ENCODE data around the gene NOC4L. TPM values are rescaled to one million over a fixed set of nuclear protein-coding genes. Genes with fewer than 3 reads are reported as not detected.
A peak's percentile ranks its signal among the peaks of the same experiment; 100 is the strongest.
"Not testable (repeated sequence)": the region's sequence is repeated elsewhere in the genome, so short reads cannot be mapped to it uniquely, and the experiment has no call there.

NOC4L gene
- total RNA-seq, 1 donor from 2014 or later, result 3.5 TPM

DNA sequence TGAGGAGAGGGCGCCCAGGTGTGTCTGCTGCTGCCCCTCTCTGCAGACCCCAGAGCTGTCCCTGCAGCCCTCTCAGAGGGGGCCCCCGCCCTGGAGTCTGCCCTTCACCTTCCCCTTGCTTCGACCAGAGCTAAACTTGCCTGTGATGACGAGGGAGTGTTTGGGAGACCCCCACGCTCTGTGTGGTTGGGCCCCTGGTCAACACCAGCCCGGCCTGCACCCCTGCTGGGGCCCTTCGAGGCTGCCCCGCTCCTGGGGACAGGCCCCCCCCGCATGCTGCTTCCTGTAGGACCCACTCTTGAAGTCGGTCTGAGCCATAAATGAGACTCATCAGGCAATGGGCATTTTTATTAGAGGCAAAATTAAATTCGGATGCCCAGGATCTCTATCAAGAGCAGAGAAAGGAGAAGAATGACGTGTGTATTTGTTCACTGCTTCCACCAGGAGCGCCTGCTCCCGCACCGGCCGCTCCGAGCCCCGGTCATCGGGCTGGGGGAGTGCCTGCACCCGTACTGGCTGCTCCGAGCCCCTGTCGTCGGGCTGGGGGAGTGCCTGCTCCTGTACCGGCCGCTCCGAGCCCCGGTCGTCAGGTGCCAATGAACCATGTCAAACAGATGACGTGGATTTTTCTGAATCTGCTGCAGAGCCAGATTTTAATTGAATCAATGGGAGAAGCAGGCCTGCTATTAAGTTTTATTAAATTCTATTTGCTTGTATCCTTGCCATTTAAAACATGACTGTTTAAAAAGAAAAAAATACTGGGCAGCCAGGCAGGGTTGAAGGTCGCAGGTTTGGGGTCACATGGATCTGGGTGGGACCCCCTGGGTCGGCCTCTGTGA is 47.7 kb downstream of the NOC4L start:
- H3K9me3 ChIP-seq (ENCODE audit: low read depth), result no peaks in the 10 kb centered on the region
- DNase-seq (ENCODE audit: low spot score), result no peak
- TF ChIP-seq EZH2phosphoT487 (IDR thresholded peaks at IDR 0.05) (no peak), EZH2 (IDR thresholded peaks at IDR 0.05) (no peak)
- TF ChIP-seq, protein P1, sequence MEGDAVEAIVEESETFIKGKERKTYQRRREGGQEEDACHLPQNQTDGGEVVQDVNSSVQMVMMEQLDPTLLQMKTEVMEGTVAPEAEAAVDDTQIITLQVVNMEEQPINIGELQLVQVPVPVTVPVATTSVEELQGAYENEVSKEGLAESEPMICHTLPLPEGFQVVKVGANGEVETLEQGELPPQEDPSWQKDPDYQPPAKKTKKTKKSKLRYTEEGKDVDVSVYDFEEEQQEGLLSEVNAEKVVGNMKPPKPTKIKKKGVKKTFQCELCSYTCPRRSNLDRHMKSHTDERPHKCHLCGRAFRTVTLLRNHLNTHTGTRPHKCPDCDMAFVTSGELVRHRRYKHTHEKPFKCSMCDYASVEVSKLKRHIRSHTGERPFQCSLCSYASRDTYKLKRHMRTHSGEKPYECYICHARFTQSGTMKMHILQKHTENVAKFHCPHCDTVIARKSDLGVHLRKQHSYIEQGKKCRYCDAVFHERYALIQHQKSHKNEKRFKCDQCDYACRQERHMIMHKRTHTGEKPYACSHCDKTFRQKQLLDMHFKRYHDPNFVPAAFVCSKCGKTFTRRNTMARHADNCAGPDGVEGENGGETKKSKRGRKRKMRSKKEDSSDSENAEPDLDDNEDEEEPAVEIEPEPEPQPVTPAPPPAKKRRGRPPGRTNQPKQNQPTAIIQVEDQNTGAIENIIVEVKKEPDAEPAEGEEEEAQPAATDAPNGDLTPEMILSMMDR (IDR thresholded peaks at IDR 0.05), result no peak
- H3K36me3 Mint-ChIP-seq, result peaks cover 6% of the 10 kb centered on the region
- H3K27ac ChIP-seq, result no peak overlapping the region
- H3K9ac ChIP-seq, result no peak overlapping the region
- H3K4me1 Mint-ChIP-seq, result peaks cover 10% of the 10 kb centered on the region
- H3K27me3 Mint-ChIP-seq (ENCODE audit: insufficient read depth, low read depth), result peaks cover 33% of the 10 kb centered on the region
- no peak overlapping the region for H3K27ac Mint-ChIP-seq
- peaks cover 17% of the 10 kb centered on the region for H3K4me1 ChIP-seq
- H2AFZ ChIP-seq (replicated peaks), result no peak overlapping the region
- no peak overlapping the region for H3K4me3 ChIP-seq
- no peak overlapping the region for H3K4me2 ChIP-seq
- H3K27me3 ChIP-seq, result peaks cover 100% of the 10 kb centered on the region
- peaks cover 9% of the 10 kb centered on the region for H3K9me3 Mint-ChIP-seq
- H3K79me2 ChIP-seq (ENCODE audit: low read depth), result no peaks in the 10 kb centered on the region
- no peak overlapping the region for H3K4me3 Mint-ChIP-seq
- peaks cover 3% of the 10 kb centered on the region for H4K20me1 ChIP-seq (ENCODE audit: low read depth)
- H3K36me3 ChIP-seq, result no peaks in the 10 kb centered on the region
- H3F3A ChIP-seq (ENCODE audit: low read depth), result peaks cover 15% of the 10 kb centered on the region

DNA sequence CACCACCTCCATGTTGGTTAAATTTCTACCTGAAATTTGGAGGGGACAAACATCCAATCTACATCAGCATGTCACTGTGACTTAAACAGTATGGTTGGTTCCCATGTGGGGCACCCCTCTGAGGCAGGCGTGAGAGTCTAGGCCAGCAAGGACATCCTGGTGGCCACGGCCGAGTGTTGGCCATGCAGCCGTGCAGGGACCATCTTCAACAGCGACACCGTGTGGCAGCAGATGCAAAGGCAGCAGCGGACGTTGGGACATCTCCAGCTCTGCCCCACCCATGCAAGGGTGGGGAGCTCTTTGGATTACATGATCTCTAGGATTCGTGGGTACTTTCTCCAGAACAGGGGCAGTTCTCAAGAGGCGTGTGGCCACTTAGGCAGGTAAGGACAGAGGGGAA is 49.8 kb downstream of the NOC4L start:
- H3F3A ChIP-seq (ENCODE audit: low read depth), result peaks cover 7% of the 10 kb centered on the region
- Mint-ChIP-seq H3K36me3 (peaks cover 6% of the 10 kb centered on the region), H3K27me3 (ENCODE audit: insufficient read depth, low read depth) (peaks cover 31% of the 10 kb centered on the region), H3K4me3 (no peak overlapping the region), H3K9me3 (peaks cover 9% of the 10 kb centered on the region), H3K27ac (no peak overlapping the region), H3K4me1 (peaks cover 10% of the 10 kb centered on the region)
- H3K27ac ChIP-seq, result no peak overlapping the region
- H3K9ac ChIP-seq, result no peak overlapping the region
- no peak overlapping the region for H3K4me3 ChIP-seq
- DNase-seq (ENCODE audit: low spot score), result peak; percentile 44
- no peak overlapping the region for H2AFZ ChIP-seq (replicated peaks)
- no peak overlapping the region for H3K4me2 ChIP-seq
- H3K9me3 ChIP-seq (ENCODE audit: low read depth), result no peaks in the 10 kb centered on the region
- H3K4me1 ChIP-seq, result peaks cover 17% of the 10 kb centered on the region
- peaks cover 3% of the 10 kb centered on the region for H4K20me1 ChIP-seq (ENCODE audit: low read depth)
- peaks cover 87% of the 10 kb centered on the region for H3K27me3 ChIP-seq
- TF ChIP-seq EZH2phosphoT487 (IDR thresholded peaks at IDR 0.05) (no peak), EZH2 (IDR thresholded peaks at IDR 0.05) (no peak)
- TF ChIP-seq, protein P1 (IDR thresholded peaks at IDR 0.05), result peak; percentile 54
- H3K36me3 ChIP-seq, result no peaks in the 10 kb centered on the region
- H3K79me2 ChIP-seq (ENCODE audit: low read depth), result no peaks in the 10 kb centered on the region

DNA sequence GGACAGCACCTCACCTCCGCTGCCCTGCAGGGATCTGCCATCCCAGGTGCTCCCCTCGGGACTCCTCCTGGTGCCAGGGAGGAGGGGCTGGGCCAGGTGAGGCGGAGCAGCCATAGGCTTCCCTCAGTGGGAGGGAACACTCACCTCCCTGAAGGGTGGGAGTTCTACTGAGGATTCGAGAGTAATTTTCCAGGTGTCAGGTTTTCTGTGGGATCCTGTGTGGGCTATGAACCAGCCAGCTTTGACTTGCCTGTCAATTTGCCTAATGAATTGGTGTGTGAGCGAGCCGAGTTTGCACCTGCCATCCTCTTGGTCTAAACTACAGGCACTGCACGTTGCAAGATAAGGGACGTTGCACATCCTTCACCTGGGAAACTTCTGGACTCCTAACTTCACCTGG is 50.3 kb downstream of the NOC4L start:
- peaks cover 8% of the 10 kb centered on the region for H3K4me1 Mint-ChIP-seq
- no peak overlapping the region for H3K9ac ChIP-seq
- H3K9me3 ChIP-seq (ENCODE audit: low read depth), result no peaks in the 10 kb centered on the region
- H3K4me3 Mint-ChIP-seq, result no peak overlapping the region
- no peak overlapping the region for H3K4me2 ChIP-seq
- no peak for DNase-seq (ENCODE audit: low spot score)
- H3K9me3 Mint-ChIP-seq, result peaks cover 9% of the 10 kb centered on the region
- peaks cover 28% of the 10 kb centered on the region for H3K27me3 Mint-ChIP-seq (ENCODE audit: insufficient read depth, low read depth)
- peaks cover 14% of the 10 kb centered on the region for H3K4me1 ChIP-seq
- H3K4me3 ChIP-seq, result no peak overlapping the region
- H3K36me3 Mint-ChIP-seq, result peaks cover 6% of the 10 kb centered on the region
- no peak overlapping the region for H2AFZ ChIP-seq (replicated peaks)
- H3F3A ChIP-seq (ENCODE audit: low read depth), result peaks cover 4% of the 10 kb centered on the region
- TF ChIP-seq, protein P1 (IDR thresholded peaks at IDR 0.05), result no peak
- TF ChIP-seq EZH2phosphoT487 (IDR thresholded peaks at IDR 0.05), result no peak
- no peak for TF ChIP-seq EZH2 (IDR thresholded peaks at IDR 0.05)
- H4K20me1 ChIP-seq (ENCODE audit: low read depth), result peaks cover 3% of the 10 kb centered on the region
- no peaks in the 10 kb centered on the region for H3K36me3 ChIP-seq
- H3K79me2 ChIP-seq (ENCODE audit: low read depth), result no peaks in the 10 kb centered on the region
- no peak overlapping the region for H3K27ac Mint-ChIP-seq
- no peak overlapping the region for H3K27ac ChIP-seq
- H3K27me3 ChIP-seq, result peaks cover 82% of the 10 kb centered on the region

DNA sequence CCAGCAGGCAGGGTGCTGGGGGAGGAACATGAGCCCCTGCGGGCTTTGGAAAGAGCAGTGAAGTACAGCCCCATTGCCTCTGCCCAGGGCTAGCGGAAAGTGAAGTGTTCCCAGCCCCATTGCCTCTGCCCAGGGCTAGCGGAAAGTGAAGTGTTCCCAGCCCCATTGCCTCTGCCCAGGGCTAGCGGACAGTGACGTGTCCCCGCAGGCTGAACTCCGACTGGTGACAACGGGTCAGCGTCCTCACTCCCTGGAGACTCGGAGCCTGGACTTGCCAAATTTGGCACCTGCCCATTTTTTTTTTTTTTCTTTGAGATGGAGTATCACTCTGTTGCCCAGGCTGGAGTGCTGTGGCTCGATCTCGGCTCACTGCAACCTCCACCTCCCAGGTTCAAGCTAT is 51.0 kb downstream of the NOC4L start:
- peaks cover 27% of the 10 kb centered on the region for H3K27me3 Mint-ChIP-seq (ENCODE audit: insufficient read depth, low read depth)
- H2AFZ ChIP-seq (replicated peaks); H3K27ac Mint-ChIP-seq; H3K36me3 ChIP-seq; H4K20me1 ChIP-seq (ENCODE audit: low read depth); H3K9ac ChIP-seq; H3K4me3 Mint-ChIP-seq; H3K79me2 ChIP-seq (ENCODE audit: low read depth); H3K36me3 Mint-ChIP-seq; H3K9me3 Mint-ChIP-seq; H3K27ac ChIP-seq; H3K4me3 ChIP-seq; H3K4me1 Mint-ChIP-seq; H3K4me2 ChIP-seq; DNase-seq (ENCODE audit: low spot score); H3F3A ChIP-seq (ENCODE audit: low read depth); H3K9me3 ChIP-seq (ENCODE audit: low read depth): not testable (repeated sequence)
- peaks cover 14% of the 10 kb centered on the region for H3K4me1 ChIP-seq
- peaks cover 77% of the 10 kb centered on the region for H3K27me3 ChIP-seq

Data from neural progenitor cell (in vitro differentiated cells).